K562 (cell line): ENCODE data around the gene NAGS. TPM values are rescaled to one million over a fixed set of nuclear protein-coding genes. Genes with fewer than 3 reads are reported as not detected.

Source experiments
- BMI1 ChIP-seq: fragments of 150-350 bp; IDR thresholded peaks from 2 replicates; pipeline ENCODE4 v1.6.1; 2014; ENCODE audit warnings: low read length
- HNRNPL ChIP-seq: fragments of 200-400 bp; formaldehyde crosslinking; IDR thresholded peaks from 2 replicates; pipeline ENCODE4 v1.6.1; 2017; ENCODE audit warnings: low read depth, mild to moderate bottlenecking, low read length
- SREBF1 ChIP-seq: fragments of 150-350 bp; IDR thresholded peaks from 2 replicates; pipeline ENCODE4 v1.6.1; 2014; ENCODE audit warnings: antibody characterized with exemption, low read depth, low read length, borderline replicate concordance
- SRSF1 ChIP-seq: fragments of 200-400 bp; formaldehyde crosslinking; IDR thresholded peaks from 2 replicates; pipeline ENCODE4 v1.6.1; 2017; ENCODE audit warnings: mild to moderate bottlenecking, low read depth, low read length, moderate library complexity
- TCF7 ChIP-seq: sonication (generic); IDR thresholded peaks from 2 replicates; pipeline ENCODE4 v1.6.1; 2016; ENCODE audit warnings: antibody characterized with exemption, borderline replicate concordance
- ZC3H8 ChIP-seq: fragments of 450-650 bp; IDR thresholded peaks from 2 replicates; pipeline ENCODE4 v1.6.1; 2017
- ZNF778 ChIP-seq: fragments of 450-650 bp; formaldehyde crosslinking; IDR thresholded peaks from 2 replicates; pipeline ENCODE4 v1.4.0; 2020; ENCODE audit warnings: mild to moderate bottlenecking, moderate library complexity
- polyA plus RNA-seq, 8 experiments: library from polyadenylated mRNA; depleted of rRNA in 4 of 8; stranded (reverse) in 5 of 8; unstranded in 3 of 8; fragments of >200 nt; fragmentation: Nextera tagmentation in 2 of 8; fragmentation: Illumina TruSeq in 1 of 8; extraction: Ambion mirVana in 2 of 8; extraction: Trizol in 1 of 8; gene quantifications; 2 replicates each; pipeline versions ENCODE4 v1.2.1 to v1.2.3, GENCODE V29; 2011 to 2014; ENCODE audit warnings: inconsistent platforms in 1 of 8, missing spikeins in 1 of 8
- total RNA-seq, 7 experiments: library from RNA; depleted of rRNA in 6 of 7; stranded (reverse); fragments of >200 nt in 6 of 7; fragmentation: Illumina TruSeq in 2 of 7; extraction: Trizol in 2 of 7; gene quantifications; 2 replicates each; pipeline versions ENCODE4 v1.2.1 to v1.2.3, GENCODE V29; 2011 to 2021; ENCODE audit warnings: low replicate concordance in 1 of 7
- TF ChIP-seq, protein P1 (sequence below): IDR thresholded peaks from 3 replicates; pipeline ENCODE4 v1.6.1; 2011; ENCODE audit warnings: borderline replicate concordance, mild to moderate bottlenecking, moderate library complexity; ENCODE audit not compliant: insufficient read length; ENCODE audit errors: extremely low read depth
- TF ChIP-seq, protein P2 (sequence below): fragments of 250-450 bp; sonication (Bioruptor Pico); IDR thresholded peaks from 2 replicates; pipeline ENCODE4 v1.4.0; 2020; ENCODE audit warnings: mild to moderate bottlenecking, moderate library complexity, borderline replicate concordance
- TF ChIP-seq, protein P3 (sequence below), 2 experiments: fragments of 200-800 bp in 1 of 2; sonication (Bioruptor generic) in 1 of 2; sonication (generic) in 1 of 2; formaldehyde crosslinking in 1 of 2; IDR thresholded peaks in 1 of 2; conservative IDR thresholded peaks in 1 of 2; 2 replicates each; pipeline versions ENCODE4 v1.5.0 to v1.6.1; 2016 to 2020; ENCODE audit warnings: missing compliant biosample characterization in 1 of 2, missing genetic modification characterization in 1 of 2, missing genetic modification reagents in 1 of 2
- TF ChIP-seq, protein P4 (sequence below), 2 experiments: IDR thresholded peaks; 2 replicates each; pipeline ENCODE4 v1.6.1; 2011; ENCODE audit warnings: borderline replicate concordance in 1 of 2, control low read depth in 1 of 2, low read depth in 1 of 2, low read length in 1 of 2, mild to moderate bottlenecking in 1 of 2, mixed read lengths in 1 of 2, moderate library complexity in 1 of 2; ENCODE audit not compliant: insufficient read depth in 1 of 2, insufficient read length in 1 of 2, poor library complexity in 1 of 2, severe bottlenecking in 1 of 2; ENCODE audit errors: extremely low read depth in 1 of 2
- TF ChIP-seq, protein P5 (sequence below): sonication (generic); IDR thresholded peaks from 2 replicates; pipeline ENCODE4 v1.6.1; 2016
- TF ChIP-seq, protein P6 (sequence below): fragments of 200-400 bp; formaldehyde crosslinking; IDR thresholded peaks from 2 replicates; pipeline ENCODE4 v1.6.1; 2017; ENCODE audit warnings: mild to moderate bottlenecking, low read depth, low read length, moderate library complexity

NAGS gene
- total and polyA plus RNA-seq, 9 of the 15 experiments (the other 6 are each of a cell fraction or from before 2014, with no cell fraction given), result not detected

DNA sequence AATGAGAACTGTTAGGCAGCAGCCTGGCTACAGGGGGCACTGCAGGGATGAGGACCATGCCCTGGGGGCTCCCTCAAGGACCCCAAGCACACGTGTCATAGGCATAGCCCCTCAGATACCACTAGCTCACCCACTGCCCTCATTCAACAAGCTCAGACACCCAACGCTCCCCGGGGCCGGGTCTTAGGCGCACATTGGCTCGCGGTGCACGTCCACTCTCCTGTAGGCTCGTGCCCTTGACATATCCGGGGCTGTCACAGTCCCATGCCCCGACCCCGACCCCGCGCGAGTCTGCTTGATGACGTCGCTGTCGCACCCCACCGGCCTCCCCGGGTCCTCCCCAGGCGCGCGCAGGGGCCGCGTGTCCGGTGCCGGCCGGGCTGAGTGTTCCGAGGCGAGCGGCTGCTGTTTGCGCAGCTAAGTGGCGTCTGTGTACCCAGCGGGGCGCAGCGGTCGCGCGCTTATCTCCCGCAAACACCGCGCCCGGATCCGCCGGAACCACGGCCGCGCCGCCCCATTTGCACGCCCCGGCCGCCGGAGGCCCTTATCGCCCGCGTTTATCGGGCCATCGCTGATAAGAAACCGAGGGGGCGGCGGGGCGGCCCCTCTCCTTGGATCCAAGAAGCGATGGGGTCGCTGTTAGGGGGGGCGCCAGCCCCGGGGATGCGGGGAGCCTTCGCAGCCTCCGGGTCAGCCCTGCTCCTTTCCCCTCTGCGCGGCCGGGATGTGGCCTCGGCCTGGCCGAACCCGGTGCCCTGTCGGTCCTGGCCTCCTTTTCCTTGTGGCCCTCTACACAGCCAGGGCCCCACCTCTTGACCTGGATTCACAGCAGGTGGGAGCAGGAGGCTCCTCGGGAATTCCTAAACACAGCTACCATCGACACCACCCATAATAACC, 20.7 kb upstream of the NAGS start (continued):
- TF ChIP-seq, protein P1, sequence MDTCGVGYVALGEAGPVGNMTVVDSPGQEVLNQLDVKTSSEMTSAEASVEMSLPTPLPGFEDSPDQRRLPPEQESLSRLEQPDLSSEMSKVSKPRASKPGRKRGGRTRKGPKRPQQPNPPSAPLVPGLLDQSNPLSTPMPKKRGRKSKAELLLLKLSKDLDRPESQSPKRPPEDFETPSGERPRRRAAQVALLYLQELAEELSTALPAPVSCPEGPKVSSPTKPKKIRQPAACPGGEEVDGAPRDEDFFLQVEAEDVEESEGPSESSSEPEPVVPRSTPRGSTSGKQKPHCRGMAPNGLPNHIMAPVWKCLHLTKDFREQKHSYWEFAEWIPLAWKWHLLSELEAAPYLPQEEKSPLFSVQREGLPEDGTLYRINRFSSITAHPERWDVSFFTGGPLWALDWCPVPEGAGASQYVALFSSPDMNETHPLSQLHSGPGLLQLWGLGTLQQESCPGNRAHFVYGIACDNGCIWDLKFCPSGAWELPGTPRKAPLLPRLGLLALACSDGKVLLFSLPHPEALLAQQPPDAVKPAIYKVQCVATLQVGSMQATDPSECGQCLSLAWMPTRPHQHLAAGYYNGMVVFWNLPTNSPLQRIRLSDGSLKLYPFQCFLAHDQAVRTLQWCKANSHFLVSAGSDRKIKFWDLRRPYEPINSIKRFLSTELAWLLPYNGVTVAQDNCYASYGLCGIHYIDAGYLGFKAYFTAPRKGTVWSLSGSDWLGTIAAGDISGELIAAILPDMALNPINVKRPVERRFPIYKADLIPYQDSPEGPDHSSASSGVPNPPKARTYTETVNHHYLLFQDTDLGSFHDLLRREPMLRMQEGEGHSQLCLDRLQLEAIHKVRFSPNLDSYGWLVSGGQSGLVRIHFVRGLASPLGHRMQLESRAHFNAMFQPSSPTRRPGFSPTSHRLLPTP, result no peak
- TF ChIP-seq SREBF1 (no peak), ZC3H8 (no peak), HNRNPL (peak; percentile 76; the same call in 1 of the 2 replicates), TCF7 (0 out of 2 replicates have a peak, but pooled peaks have one; percentile 31), SRSF1 (no peak), ZNF778 (CRISPR knock-in tag) (no peak), BMI1 (no peak)
- TF ChIP-seq, protein P2, sequence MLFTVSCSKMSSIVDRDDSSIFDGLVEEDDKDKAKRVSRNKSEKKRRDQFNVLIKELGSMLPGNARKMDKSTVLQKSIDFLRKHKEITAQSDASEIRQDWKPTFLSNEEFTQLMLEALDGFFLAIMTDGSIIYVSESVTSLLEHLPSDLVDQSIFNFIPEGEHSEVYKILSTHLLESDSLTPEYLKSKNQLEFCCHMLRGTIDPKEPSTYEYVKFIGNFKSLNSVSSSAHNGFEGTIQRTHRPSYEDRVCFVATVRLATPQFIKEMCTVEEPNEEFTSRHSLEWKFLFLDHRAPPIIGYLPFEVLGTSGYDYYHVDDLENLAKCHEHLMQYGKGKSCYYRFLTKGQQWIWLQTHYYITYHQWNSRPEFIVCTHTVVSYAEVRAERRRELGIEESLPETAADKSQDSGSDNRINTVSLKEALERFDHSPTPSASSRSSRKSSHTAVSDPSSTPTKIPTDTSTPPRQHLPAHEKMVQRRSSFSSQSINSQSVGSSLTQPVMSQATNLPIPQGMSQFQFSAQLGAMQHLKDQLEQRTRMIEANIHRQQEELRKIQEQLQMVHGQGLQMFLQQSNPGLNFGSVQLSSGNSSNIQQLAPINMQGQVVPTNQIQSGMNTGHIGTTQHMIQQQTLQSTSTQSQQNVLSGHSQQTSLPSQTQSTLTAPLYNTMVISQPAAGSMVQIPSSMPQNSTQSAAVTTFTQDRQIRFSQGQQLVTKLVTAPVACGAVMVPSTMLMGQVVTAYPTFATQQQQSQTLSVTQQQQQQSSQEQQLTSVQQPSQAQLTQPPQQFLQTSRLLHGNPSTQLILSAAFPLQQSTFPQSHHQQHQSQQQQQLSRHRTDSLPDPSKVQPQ, result no peak
- TF ChIP-seq, protein P3, sequence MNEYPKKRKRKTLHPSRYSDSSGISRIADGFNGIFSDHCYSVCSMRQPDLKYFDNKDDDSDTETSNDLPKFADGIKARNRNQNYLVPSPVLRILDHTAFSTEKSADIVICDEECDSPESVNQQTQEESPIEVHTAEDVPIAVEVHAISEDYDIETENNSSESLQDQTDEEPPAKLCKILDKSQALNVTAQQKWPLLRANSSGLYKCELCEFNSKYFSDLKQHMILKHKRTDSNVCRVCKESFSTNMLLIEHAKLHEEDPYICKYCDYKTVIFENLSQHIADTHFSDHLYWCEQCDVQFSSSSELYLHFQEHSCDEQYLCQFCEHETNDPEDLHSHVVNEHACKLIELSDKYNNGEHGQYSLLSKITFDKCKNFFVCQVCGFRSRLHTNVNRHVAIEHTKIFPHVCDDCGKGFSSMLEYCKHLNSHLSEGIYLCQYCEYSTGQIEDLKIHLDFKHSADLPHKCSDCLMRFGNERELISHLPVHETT (CRISPR knock-in tag; conservative IDR thresholded peaks at IDR 0.05 in 1 of 2, IDR thresholded peaks at IDR 0.05 in 1 of 2), result no peak
- TF ChIP-seq, protein P4, sequence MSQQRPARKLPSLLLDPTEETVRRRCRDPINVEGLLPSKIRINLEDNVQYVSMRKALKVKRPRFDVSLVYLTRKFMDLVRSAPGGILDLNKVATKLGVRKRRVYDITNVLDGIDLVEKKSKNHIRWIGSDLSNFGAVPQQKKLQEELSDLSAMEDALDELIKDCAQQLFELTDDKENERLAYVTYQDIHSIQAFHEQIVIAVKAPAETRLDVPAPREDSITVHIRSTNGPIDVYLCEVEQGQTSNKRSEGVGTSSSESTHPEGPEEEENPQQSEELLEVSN (IDR thresholded peaks at IDR 0.05; ENCODE audit: borderline replicate concordance in 1 of 2, extremely low read depth in 1 of 2, insufficient read depth in 1 of 2, insufficient read length in 1 of 2, low read depth in 1 of 2, low read length in 1 of 2, poor library complexity in 1 of 2, severe bottlenecking in 1 of 2), result peak in 1 of 2 experiments; percentile 85
- TF ChIP-seq, protein P5, sequence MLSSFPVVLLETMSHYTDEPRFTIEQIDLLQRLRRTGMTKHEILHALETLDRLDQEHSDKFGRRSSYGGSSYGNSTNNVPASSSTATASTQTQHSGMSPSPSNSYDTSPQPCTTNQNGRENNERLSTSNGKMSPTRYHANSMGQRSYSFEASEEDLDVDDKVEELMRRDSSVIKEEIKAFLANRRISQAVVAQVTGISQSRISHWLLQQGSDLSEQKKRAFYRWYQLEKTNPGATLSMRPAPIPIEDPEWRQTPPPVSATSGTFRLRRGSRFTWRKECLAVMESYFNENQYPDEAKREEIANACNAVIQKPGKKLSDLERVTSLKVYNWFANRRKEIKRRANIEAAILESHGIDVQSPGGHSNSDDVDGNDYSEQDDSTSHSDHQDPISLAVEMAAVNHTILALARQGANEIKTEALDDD, result no peak
- TF ChIP-seq, protein P6, sequence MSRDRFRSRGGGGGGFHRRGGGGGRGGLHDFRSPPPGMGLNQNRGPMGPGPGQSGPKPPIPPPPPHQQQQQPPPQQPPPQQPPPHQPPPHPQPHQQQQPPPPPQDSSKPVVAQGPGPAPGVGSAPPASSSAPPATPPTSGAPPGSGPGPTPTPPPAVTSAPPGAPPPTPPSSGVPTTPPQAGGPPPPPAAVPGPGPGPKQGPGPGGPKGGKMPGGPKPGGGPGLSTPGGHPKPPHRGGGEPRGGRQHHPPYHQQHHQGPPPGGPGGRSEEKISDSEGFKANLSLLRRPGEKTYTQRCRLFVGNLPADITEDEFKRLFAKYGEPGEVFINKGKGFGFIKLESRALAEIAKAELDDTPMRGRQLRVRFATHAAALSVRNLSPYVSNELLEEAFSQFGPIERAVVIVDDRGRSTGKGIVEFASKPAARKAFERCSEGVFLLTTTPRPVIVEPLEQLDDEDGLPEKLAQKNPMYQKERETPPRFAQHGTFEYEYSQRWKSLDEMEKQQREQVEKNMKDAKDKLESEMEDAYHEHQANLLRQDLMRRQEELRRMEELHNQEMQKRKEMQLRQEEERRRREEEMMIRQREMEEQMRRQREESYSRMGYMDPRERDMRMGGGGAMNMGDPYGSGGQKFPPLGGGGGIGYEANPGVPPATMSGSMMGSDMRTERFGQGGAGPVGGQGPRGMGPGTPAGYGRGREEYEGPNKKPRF, result no peak
